Calu3 (cell line): ENCODE data around the gene ADAMTSL2. TPM values are rescaled to one million over a fixed set of nuclear protein-coding genes. Genes with fewer than 3 reads are reported as not detected.

Experiments used
- BruUV-seq: library from RNA; stranded (reverse); fragments of 400-500 nt; replicated peaks from 2 replicates; lab custom pipeline; 2021; lab: Mats Ljungman, UMichigan
- CTCF ChIA-PET: fragments of 300-600 bp; sonication (Branson Sonifier 250); formaldehyde crosslinking; loops from one replicate; lab custom pipeline; 2022; ENCODE audit warnings: antibody characterized with exemption; lab: Charles Lee
- DNase-seq: peaks from one replicate; pipeline ENCODE4 v3.0.0; 2022
- H3K27ac Mint-ChIP-seq: one replicate; pipeline ENCODE4 v1.8.0; 2022; ENCODE audit warnings: mixed read lengths; ENCODE audit not compliant: unreplicated experiment
- H3K27me3 Mint-ChIP-seq: one replicate; pipeline ENCODE4 v1.8.0; 2022; ENCODE audit warnings: mixed read lengths; ENCODE audit not compliant: unreplicated experiment
- H3K36me3 Mint-ChIP-seq: one replicate; pipeline ENCODE4 v1.8.0; 2022; ENCODE audit warnings: mild to moderate bottlenecking, moderate library complexity, mixed read lengths; ENCODE audit not compliant: insufficient read depth, unreplicated experiment
- H3K4me1 Mint-ChIP-seq: one replicate; pipeline ENCODE4 v1.8.0; 2022; ENCODE audit warnings: mild to moderate bottlenecking, low read depth, mixed read lengths; ENCODE audit not compliant: unreplicated experiment
- H3K4me3 Mint-ChIP-seq: one replicate; pipeline ENCODE4 v1.8.0; 2022; ENCODE audit warnings: mild to moderate bottlenecking, low read depth, moderate library complexity, mixed read lengths; ENCODE audit not compliant: unreplicated experiment
- H3K9me3 Mint-ChIP-seq: one replicate; pipeline ENCODE4 v1.8.0; 2022; ENCODE audit warnings: low read depth, mixed read lengths; ENCODE audit not compliant: unreplicated experiment
- CTCF ChIP-seq: fragments of 200-600 bp; IDR thresholded peaks from one replicate; pipeline ENCODE4 v1.8.0; 2022; ENCODE audit warnings: antibody characterized with exemption; ENCODE audit not compliant: unreplicated experiment
- intact Hi-C: fragments of 100-400 bp; cut with micrococcal nuclease; formaldehyde crosslinking; loops from one replicate; pipeline ENCODE4 v1.10.0; 2022; ENCODE audit not compliant: unreplicated experiment
- total RNA-seq: library from RNA; stranded (reverse); gene quantifications from 2 replicates; pipeline ENCODE4 v1.2.3, GENCODE V29; 2022

ADAMTSL2 gene
- total RNA-seq, 1 experiment from 2014 or later = 0.14 TPM

DNA sequence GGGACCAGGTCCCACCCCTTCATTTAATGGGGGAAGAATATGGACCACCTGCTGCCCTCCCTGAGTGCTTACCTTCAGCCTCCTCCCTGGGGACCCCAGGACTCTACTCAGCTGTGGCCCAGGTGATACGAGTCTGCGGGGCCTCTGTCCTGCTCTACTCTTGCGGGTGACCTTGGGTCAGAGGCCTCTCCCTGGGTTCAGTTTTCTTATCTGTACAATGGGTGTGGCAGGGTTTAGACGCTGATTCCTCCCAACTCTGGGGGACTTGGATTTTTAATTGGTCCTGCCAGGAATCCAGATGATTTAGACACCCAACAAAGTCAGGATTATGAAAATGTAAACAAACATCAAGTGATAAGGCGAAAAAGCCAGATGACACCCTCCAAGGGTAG is 49.7 kb downstream of the ADAMTSL2 start:
- TF ChIP-seq CTCF = no peak
- H3K4me1 Mint-ChIP-seq = no peaks in the 10 kb centered on the region
- intact Hi-C loops = no loop called here
- CTCF ChIA-PET = no interaction called here
- DNase-seq = no peak
- H3K36me3 Mint-ChIP-seq = no peaks in the 10 kb centered on the region
- BruUV-seq = no TSS peak
- H3K27me3 Mint-ChIP-seq = peaks cover 67% of the 10 kb centered on the region
- peaks cover 4% of the 10 kb centered on the region for H3K9me3 Mint-ChIP-seq
- H3K27ac Mint-ChIP-seq = no peak overlapping the region
- no peak overlapping the region for H3K4me3 Mint-ChIP-seq

DNA sequence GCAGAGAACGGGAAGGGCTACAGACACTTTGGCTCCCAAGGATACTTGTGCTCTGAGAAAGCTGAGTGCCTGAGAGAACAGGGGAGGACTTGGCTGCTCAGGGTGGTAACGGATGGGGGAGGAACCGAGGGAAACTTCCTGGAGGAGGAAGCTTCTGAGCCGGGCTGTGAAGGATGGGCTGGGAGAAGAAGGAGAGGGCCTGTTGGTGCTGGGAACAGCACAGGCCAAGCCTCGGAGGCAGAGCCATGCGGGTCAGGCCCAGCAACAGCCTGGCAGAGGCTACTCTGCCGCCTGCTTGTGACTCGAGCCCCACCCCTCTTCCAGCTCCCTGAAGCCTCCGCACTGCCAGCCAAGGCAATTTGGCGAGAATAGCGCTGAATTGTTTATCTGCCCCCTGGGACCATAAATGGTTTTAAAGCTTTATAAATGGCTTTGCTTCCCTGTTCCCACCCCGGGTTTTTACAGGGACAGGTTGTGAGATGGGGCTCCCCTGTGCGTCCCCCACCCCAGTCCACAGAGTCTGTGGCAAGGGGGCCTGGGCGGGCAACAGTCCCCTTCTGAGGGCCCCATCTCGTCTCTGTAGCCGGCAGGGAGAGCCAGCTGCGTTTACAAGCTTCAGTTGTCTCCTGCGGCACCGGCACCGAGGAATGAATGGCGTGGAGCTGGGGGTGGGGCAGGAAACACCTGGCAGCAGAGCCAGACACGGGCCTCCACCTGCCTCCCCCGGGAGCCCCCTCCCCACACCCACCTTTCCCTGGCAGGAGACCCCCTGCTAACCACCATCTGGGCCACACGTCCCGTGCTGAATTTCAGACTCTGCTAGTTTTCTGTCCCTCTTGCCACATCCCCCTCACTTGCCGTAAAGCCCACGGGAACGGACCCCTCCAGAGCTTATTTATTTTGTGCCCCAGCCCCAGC is 50.3 kb downstream of the ADAMTSL2 start:
- H3K36me3 Mint-ChIP-seq = no peaks in the 10 kb centered on the region
- no peak for DNase-seq
- H3K4me3 Mint-ChIP-seq = no peak overlapping the region
- no peak overlapping the region for H3K27ac Mint-ChIP-seq
- H3K4me1 Mint-ChIP-seq = no peaks in the 10 kb centered on the region
- TF ChIP-seq CTCF = no peak
- peaks cover 4% of the 10 kb centered on the region for H3K9me3 Mint-ChIP-seq
- H3K27me3 Mint-ChIP-seq = peaks cover 67% of the 10 kb centered on the region
- intact Hi-C loops = no loop called here
- no TSS peak for BruUV-seq
- CTCF ChIA-PET = no interaction called here

- Mint-ChIP-seq H3K4me3 (no peak overlapping the region), H3K27ac (no peak overlapping the region), H3K36me3 (no peaks in the 10 kb centered on the region), H3K4me1 (no peaks in the 10 kb centered on the region), H3K27me3 (peaks cover 58% of the 10 kb centered on the region), H3K9me3 (peaks cover 4% of the 10 kb centered on the region)
- no peak for TF ChIP-seq CTCF
- BruUV-seq = no TSS peak
- no peak for DNase-seq
- CTCF ChIA-PET = no interaction called here
- intact Hi-C loops = no loop called here
These were observed 51.2 kb downstream of the ADAMTSL2 start for GRCh38 chr9:133585481-133586351.

DNA sequence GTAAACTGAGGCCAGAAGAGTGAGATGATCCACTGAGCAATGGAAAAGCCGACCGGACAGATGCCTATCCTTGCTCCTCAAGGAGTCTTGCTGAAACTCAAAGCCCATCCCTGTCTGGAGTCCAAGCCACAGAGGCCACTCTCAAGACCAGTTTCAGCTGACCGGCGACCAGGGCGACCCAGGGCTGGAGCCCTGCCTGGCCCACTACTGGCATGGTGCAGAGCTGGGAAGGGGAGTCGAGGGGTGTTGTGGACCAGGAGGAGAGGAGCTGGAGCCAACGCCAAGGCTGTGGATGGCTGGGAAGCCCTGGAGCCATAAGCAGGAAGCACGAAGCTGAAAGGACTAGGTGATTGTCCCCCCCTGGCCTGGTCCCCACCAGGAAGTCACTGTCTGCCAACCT is 52.5 kb downstream of the ADAMTSL2 start:
- Mint-ChIP-seq H3K27me3 (peaks cover 51% of the 10 kb centered on the region), H3K27ac (no peak overlapping the region), H3K4me3 (no peak overlapping the region), H3K36me3 (no peaks in the 10 kb centered on the region), H3K4me1 (no peaks in the 10 kb centered on the region), H3K9me3 (peaks cover 4% of the 10 kb centered on the region)
- no peak for TF ChIP-seq CTCF
- no TSS peak for BruUV-seq
- intact Hi-C loops = no loop called here
- no peak for DNase-seq
- CTCF ChIA-PET = no interaction called here
